ENCODE data around the gene PAX3. TPM values are rescaled to one million over a fixed set of nuclear protein-coding genes. Genes with fewer than 3 reads are reported as not detected.

The PAX3 gene
- total RNA-seq, 4 donors from 2014 or later = 2.7 to 4.5 (median 3.6) TPM

DNA sequence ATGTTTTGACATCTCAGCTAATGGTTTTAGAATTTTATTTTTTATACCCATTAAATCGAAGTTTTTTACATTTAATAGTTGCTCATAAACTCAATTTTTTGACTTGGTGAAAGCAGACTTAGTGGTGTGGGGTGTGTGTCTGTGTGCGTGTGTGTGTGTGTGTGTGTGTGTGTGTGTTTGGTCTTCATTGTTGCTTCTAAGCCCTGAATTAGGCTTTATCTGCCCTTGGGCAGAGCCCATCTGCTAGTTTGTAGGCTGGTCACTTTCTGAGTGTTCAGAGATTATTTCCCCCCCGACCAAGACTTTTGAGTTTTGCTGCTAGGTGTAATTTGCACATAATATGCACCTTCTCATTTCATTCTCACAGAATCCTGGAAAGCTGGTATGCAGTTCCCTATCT is 14.3 kb downstream of the PAX3 start:
- H3K36me3 ChIP-seq = no peaks in the 10 kb centered on the region
- no peak for DNase-seq
- peaks cover 12 to 24% (median 15%) of the 10 kb centered on the region in 3 donors for H3K27me3 ChIP-seq
- no peak for TF ChIP-seq POLR2A (IDR thresholded peaks at IDR 0.05)
- TF ChIP-seq, protein P1, sequence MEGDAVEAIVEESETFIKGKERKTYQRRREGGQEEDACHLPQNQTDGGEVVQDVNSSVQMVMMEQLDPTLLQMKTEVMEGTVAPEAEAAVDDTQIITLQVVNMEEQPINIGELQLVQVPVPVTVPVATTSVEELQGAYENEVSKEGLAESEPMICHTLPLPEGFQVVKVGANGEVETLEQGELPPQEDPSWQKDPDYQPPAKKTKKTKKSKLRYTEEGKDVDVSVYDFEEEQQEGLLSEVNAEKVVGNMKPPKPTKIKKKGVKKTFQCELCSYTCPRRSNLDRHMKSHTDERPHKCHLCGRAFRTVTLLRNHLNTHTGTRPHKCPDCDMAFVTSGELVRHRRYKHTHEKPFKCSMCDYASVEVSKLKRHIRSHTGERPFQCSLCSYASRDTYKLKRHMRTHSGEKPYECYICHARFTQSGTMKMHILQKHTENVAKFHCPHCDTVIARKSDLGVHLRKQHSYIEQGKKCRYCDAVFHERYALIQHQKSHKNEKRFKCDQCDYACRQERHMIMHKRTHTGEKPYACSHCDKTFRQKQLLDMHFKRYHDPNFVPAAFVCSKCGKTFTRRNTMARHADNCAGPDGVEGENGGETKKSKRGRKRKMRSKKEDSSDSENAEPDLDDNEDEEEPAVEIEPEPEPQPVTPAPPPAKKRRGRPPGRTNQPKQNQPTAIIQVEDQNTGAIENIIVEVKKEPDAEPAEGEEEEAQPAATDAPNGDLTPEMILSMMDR (IDR thresholded peaks at IDR 0.05 in 4 of 5, conservative IDR thresholded peaks at IDR 0.05 in 1 of 5) = no peak
- H3K9me3 ChIP-seq = no peaks in the 10 kb centered on the region
- peak overlapping the region in 2 of 4 donors; percentile 60 to 72 for H3K27ac ChIP-seq
- H3K4me3 ChIP-seq = no peak overlapping the region
- H3K4me1 ChIP-seq = peaks cover 27 to 29% of the 10 kb centered on the region in 2 donors
- ATAC-seq = no peak
- intact Hi-C loops (cut with DNase I; ENCODE audit: low total_unique reads) (no loop called here), in situ Hi-C loops (cut with MboI; ENCODE audit: low sequenced_read_pairs in 4 of 4) (no loop called here)

DNA sequence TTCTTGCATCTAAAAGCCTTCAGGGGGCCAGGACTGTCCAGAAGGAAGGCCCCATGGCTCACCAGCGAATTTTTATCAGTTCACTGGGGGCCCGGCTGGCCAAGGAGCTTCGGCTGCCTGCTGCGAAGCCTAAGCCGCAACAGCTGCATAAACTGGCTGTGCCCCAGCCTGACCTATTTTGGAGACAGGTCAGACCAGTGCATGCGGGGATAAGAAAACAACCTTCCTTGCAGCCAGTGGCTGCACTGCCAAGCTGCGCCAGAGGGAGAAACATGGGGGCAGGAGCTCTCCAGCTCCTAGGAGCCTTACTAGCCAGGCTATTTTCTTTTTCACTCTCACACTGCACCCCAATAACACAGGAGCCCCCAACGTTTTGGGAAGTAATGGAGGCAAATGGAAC is 15.2 kb downstream of the PAX3 start:
- Histone ChIP-seq H3K9me3 (no peaks in the 10 kb centered on the region), H3K27ac (peak overlapping the region; percentile 1 to 72 (median 50)), H3K4me1 (peaks cover 27 to 29% of the 10 kb centered on the region in 2 donors), H3K4me3 (no peak overlapping the region), H3K27me3 (peaks cover 3 to 16% (median 9%) of the 10 kb centered on the region in 3 donors), H3K36me3 (no peaks in the 10 kb centered on the region)
- DNase-seq (peak; percentile 84 to 90), ATAC-seq (peak; percentile 99 to 100)
- intact Hi-C loops (cut with DNase I; ENCODE audit: low total_unique reads) = no loop called here
- in situ Hi-C loops (cut with MboI; ENCODE audit: low sequenced_read_pairs in 4 of 4) = no loop called here
- TF ChIP-seq, protein P1 (IDR thresholded peaks at IDR 0.05 in 4 of 5, conservative IDR thresholded peaks at IDR 0.05 in 1 of 5) = peak in 4 of 5 experiments; percentile 20 to 41 (median 23)
- no peak for TF ChIP-seq POLR2A (IDR thresholded peaks at IDR 0.05)

DNA sequence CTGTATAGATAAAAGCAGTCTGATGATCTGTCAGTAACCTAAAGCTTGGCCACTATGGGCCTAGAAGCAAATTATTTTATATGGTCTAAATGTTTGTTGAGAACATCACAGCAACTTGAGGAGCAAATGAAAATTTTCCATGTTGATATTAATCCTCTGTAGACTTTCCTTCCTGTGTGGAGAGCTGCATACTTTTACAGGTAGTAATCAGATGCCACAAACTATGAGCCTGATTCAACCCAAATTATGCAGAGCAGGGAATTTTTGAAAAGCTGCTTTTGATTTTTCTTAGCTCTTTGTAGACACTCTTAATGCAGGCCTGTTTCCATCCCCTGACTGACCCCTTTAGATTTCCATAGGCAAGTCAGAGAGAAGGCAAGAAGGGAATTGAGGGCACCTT is 17.3 kb downstream of the PAX3 start:
- Histone ChIP-seq H3K4me3 (no peak overlapping the region), H3K36me3 (no peaks in the 10 kb centered on the region), H3K27me3 (no peaks in the 10 kb centered on the region), H3K9me3 (no peaks in the 10 kb centered on the region), H3K4me1 (peaks cover 27 to 29% of the 10 kb centered on the region in 2 donors), H3K27ac (no peak overlapping the region)
- ATAC-seq (no peak), DNase-seq (no peak)
- intact Hi-C loops (cut with DNase I; ENCODE audit: low total_unique reads) = no loop called here
- TF ChIP-seq POLR2A (IDR thresholded peaks at IDR 0.05) = no peak
- TF ChIP-seq, protein P1 (IDR thresholded peaks at IDR 0.05 in 4 of 5, conservative IDR thresholded peaks at IDR 0.05 in 1 of 5) = no peak
- in situ Hi-C loops (cut with MboI; ENCODE audit: low sequenced_read_pairs in 4 of 4) = no loop called here

DNA sequence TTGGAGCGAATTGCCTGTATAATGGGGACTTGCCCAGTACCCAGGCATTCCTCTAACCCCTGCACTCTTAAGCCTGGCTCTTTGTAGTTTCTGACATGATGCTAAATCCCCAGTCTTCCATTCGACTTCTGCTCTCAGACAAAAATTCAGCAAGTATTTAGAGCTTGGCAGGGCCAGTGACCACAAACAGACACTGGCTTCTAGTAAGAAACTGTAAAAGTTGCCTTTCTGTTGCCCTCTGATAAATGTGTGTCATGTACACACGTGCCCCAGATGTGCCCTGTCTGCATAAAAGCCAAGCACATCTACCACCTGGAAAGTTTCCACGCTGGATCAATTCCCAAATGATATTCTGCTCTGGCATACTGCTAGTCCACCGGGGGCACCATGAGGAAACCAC is 18.0 kb downstream of the PAX3 start:
- H3K27me3 ChIP-seq = no peaks in the 10 kb centered on the region
- no peak for DNase-seq
- intact Hi-C loops (cut with DNase I; ENCODE audit: low total_unique reads) (no loop called here), in situ Hi-C loops (cut with MboI; ENCODE audit: low sequenced_read_pairs in 4 of 4) (no loop called here)
- H3K27ac ChIP-seq = no peak overlapping the region
- no peak for ATAC-seq
- TF ChIP-seq POLR2A (IDR thresholded peaks at IDR 0.05) = no peak
- TF ChIP-seq, protein P1 (IDR thresholded peaks at IDR 0.05 in 4 of 5, conservative IDR thresholded peaks at IDR 0.05 in 1 of 5) = no peak
- H3K4me3 ChIP-seq = no peak overlapping the region
- H3K4me1 ChIP-seq = peaks cover 27 to 29% of the 10 kb centered on the region in 2 donors
- H3K9me3 ChIP-seq = no peaks in the 10 kb centered on the region
- H3K36me3 ChIP-seq = no peaks in the 10 kb centered on the region

DNA sequence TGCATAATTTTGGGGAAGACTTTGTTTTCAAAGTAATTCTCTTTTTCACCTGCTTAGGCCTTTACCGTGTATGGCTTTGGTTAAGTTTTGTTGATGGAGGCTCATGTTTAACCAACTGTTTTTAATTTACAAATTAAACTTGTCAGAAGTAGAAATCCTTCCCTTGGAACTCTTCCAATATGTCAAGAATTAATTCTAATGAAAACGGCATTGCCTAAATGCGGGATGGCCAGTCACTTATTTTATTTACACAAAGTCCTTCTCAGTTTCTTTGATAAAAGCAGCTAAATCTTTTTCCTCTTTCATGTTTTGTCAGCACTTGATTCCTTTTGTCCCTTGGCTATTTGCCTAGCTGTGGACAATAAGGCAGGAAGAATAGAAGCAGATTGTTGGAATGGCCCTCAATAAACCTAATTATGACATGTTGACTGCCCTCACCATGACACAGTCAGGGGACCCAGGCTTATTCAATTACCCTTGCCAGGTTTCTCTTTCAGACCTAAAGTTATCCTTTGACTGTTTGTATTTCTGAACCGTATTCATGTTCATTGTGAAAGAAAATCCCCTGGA is 26.3 kb downstream of the PAX3 start:
- DNase-seq (no peak), ATAC-seq (no peak)
- no peak overlapping the region for H3K4me3 ChIP-seq
- no peaks in the 10 kb centered on the region for H3K27me3 ChIP-seq
- no peak overlapping the region for H3K27ac ChIP-seq
- H3K36me3 ChIP-seq = no peaks in the 10 kb centered on the region
- no peaks in the 10 kb centered on the region for H3K9me3 ChIP-seq
- intact Hi-C loops (cut with DNase I; ENCODE audit: low total_unique reads) (no loop called here), in situ Hi-C loops (cut with MboI; ENCODE audit: low sequenced_read_pairs in 4 of 4) (no loop called here)
- TF ChIP-seq, protein P1 (IDR thresholded peaks at IDR 0.05 in 4 of 5, conservative IDR thresholded peaks at IDR 0.05 in 1 of 5) = no peak
- no peak for TF ChIP-seq POLR2A (IDR thresholded peaks at IDR 0.05)
- peaks cover 0 to 10% of the 10 kb centered on the region in 2 donors for H3K4me1 ChIP-seq
